ENCODE measurements around the gene FREY1. TPM values are rescaled to one million over a fixed set of nuclear protein-coding genes. Genes with fewer than 3 reads are reported as not detected.
A peak's percentile ranks its signal among the peaks of the same experiment; 100 is the strongest.

FREY1 gene
- total and polyA plus RNA-seq, 2 of the 13 experiments (the other 11 are each of a cell fraction or from before 2014, with no cell fraction given) = 0.44 to 0.73 TPM

DNA sequence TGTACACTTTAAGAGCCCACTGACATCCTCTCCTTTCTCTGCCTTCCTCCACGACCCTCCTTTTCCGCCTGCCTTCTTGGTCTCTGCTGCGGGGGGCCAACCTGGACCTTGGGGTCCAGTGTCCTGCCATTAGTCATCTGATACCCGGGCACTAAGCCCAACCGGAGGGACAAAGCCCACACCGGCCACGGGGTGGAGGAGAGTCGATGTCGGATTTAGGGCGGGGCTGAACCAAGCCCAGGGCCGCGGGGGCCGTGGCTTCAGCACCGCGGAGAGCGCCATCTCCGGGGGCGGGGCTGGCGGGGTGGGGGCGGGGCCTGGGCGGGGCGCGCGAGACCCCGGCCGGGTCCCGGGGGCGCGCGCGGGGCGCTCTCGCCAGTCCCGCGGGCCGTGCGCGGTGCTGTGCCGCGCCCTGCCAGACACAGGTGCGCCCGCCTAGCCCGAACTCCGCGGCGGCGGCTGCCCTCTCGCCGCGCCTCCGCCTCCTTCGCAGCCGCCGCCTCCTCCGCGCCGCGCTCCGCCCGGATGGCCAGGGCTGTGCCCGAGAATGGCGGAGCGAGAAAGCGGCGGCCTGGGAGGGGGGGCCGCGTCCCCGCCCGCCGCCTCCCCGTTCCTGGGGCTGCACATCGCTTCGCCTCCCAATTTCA is 21.7 kb downstream of the FREY1 start, which contains the start of gene MAPK8IP1 (continued):
- no peak for TF ChIP-seq SRF (IDR thresholded peaks at IDR 0.05; ENCODE audit: low read depth, low read length)
- 0 out of 2 replicates have a peak, but pooled peaks have one; percentile 48 for TF ChIP-seq TGIF2 (CRISPR knock-in tag; IDR thresholded peaks at IDR 0.05)
- 0 out of 2 replicates have a peak, but pooled peaks have one; percentile 29 for TF ChIP-seq SPEN (CRISPR knock-in tag; IDR thresholded peaks at IDR 0.05; ENCODE audit: low read depth)
- peak; percentile 87; the same call in 1 of the 2 replicates for TF ChIP-seq ZSCAN9 (CRISPR knock-in tag; IDR thresholded peaks at IDR 0.05; ENCODE audit: borderline replicate concordance)

GRCh38 chr11:45884596-45885185 is 22.4 kb downstream of the FREY1 start:
- in situ Hi-C loops (cut with HindIII; ENCODE audit: extremely low pct_ligation_motif_present, low pct_unique_long_range_greater_than_20kb) = no loop called here
- intact Hi-C loops (cut with micrococcal nuclease; ENCODE audit: unreplicated experiment) = no loop called here
- Histone ChIP-seq H3K4me1 (ENCODE audit: insufficient read depth, low read length) (no peaks in the 10 kb centered on the region), H4K20me1 (ENCODE audit: insufficient read depth, low read length) (peaks cover 12% of the 10 kb centered on the region; the same call in 1 of the 2 replicates), H3K4me3 (replicated peaks in 1 of 3; ENCODE audit: insufficient read depth in 1 of 3, low read depth in 2 of 3, low read length in 3 of 3) (0 out of 6 replicates have a peak overlapping the region, but pooled peaks of 1 of the 3 experiments have one; percentile 18), H3K9me3 (ENCODE audit: low read length) (no peaks in the 10 kb centered on the region), H3K79me2 (ENCODE audit: insufficient read depth, low read length) (no peaks in the 10 kb centered on the region), H3K27ac (ENCODE audit: extremely low read length, insufficient read depth, low read length) (no peak overlapping the region), H3K9ac (ENCODE audit: insufficient read depth, low read depth, low read length) (no peak overlapping the region), H3K4me2 (ENCODE audit: low read depth, low read length) (peak overlapping the region; percentile 43; the same call in 1 of the 2 replicates), H3K36me3 (replicated peaks in 1 of 2; ENCODE audit: control insufficient read depth in 1 of 2, insufficient read depth in 2 of 2, low read length in 2 of 2) (peaks cover 0 to 7% of the 10 kb centered on the region in 2 experiments; a peak in 2 of 5 replicates), H2AFZ (ENCODE audit: low read length) (no peak overlapping the region), H3K27me3 (ENCODE audit: control insufficient read depth in 1 of 2, insufficient read depth in 2 of 2, low read length in 2 of 2) (no peaks in the 10 kb centered on the region; a peak in 1 of 5 replicates)
- DNase-seq (ENCODE audit: low spot score) = no peak
- no peak for FAIRE-seq
- CTCF ChIA-PET (ENCODE audit: low intra/inter-chr PET ratio, low total read pairs) = no interaction called here
- POLR2A ChIA-PET = no interaction called here
- ATAC-seq = no peak
- TF ChIP-seq FOXK1 (CRISPR knock-in tag; IDR thresholded peaks at IDR 0.05; ENCODE audit: borderline replicate concordance, low read depth) = no peak
- no peak for TF ChIP-seq KLF9 (CRISPR knock-in tag; IDR thresholded peaks at IDR 0.05; ENCODE audit: low read depth)
- no peak for TF ChIP-seq PCBP1 (IDR thresholded peaks at IDR 0.05; ENCODE audit: borderline replicate concordance, low read depth, low read length)
- TF ChIP-seq ZNF30 (CRISPR knock-in tag; IDR thresholded peaks at IDR 0.05) = no peak
- TF ChIP-seq MBNL3 (CRISPR knock-in tag; conservative IDR thresholded peaks at IDR 0.05) = no peak
- no peak for TF ChIP-seq ZNF282 (IDR thresholded peaks at IDR 0.05; ENCODE audit: partially characterized antibody)
- TF ChIP-seq TCF12 (IDR thresholded peaks at IDR 0.05) = no peak
- TF ChIP-seq TCF12 (CRISPR knock-in tag; IDR thresholded peaks at IDR 0.05) = 0 out of 2 replicates have a peak, but pooled peaks have one; percentile 19
- TF ChIP-seq ZNF761 (CRISPR knock-in tag; conservative IDR thresholded peaks at IDR 0.05) = no peak
- TF ChIP-seq, protein P1, sequence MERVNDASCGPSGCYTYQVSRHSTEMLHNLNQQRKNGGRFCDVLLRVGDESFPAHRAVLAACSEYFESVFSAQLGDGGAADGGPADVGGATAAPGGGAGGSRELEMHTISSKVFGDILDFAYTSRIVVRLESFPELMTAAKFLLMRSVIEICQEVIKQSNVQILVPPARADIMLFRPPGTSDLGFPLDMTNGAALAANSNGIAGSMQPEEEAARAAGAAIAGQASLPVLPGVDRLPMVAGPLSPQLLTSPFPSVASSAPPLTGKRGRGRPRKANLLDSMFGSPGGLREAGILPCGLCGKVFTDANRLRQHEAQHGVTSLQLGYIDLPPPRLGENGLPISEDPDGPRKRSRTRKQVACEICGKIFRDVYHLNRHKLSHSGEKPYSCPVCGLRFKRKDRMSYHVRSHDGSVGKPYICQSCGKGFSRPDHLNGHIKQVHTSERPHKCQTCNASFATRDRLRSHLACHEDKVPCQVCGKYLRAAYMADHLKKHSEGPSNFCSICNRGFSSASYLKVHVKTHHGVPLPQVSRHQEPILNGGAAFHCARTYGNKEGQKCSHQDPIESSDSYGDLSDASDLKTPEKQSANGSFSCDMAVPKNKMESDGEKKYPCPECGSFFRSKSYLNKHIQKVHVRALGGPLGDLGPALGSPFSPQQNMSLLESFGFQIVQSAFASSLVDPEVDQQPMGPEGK (CRISPR knock-in tag; IDR thresholded peaks at IDR 0.05) = no peak
- no peak for TF ChIP-seq IKZF1 (IDR thresholded peaks at IDR 0.05)
- TF ChIP-seq ZNF121 (CRISPR knock-in tag; IDR thresholded peaks at IDR 0.05) = no peak
- peak; percentile 24; the same call in 1 of the 2 replicates for TF ChIP-seq SNAI1 (CRISPR knock-in tag; IDR thresholded peaks at IDR 0.05; ENCODE audit: borderline replicate concordance)
- BruUV-seq (replicated peaks) = no TSS peak
- 77% methylated on average over 10 of the region's 10 CpGs for WGBS (ENCODE audit: low lambda C conversion rate)
